HAP-1 (cell line): ENCODE measurements around the gene TH.

Experiments used
- DNase-seq, 2 experiments: peaks; one replicate each; pipeline ENCODE4 v3.0.0-alpha.2; 2016 to 2020; ENCODE audit warnings: low spot score in 2 of 2
- H3K27me3 ChIP-seq: fragments of 250-450 bp; sonication (Bioruptor Pico); 2 replicates; pipeline ENCODE4 v1.5.1; 2020; ENCODE audit warnings: low read depth, mild to moderate bottlenecking, moderate library complexity
- H3K36me3 ChIP-seq: fragments of 250-450 bp; sonication (Bioruptor Pico); replicated peaks from 2 replicates; pipeline ENCODE4 v1.5.1; 2020; ENCODE audit warnings: mild to moderate bottlenecking
- H3K4me1 ChIP-seq: fragments of 250-450 bp; sonication (Bioruptor Pico); 2 replicates; pipeline ENCODE4 v1.5.1; 2020; ENCODE audit warnings: mild to moderate bottlenecking
- H3K4me3 ChIP-seq: fragments of 250-450 bp; sonication (Bioruptor Pico); 2 replicates; pipeline ENCODE4 v1.5.1; 2020; ENCODE audit warnings: mild to moderate bottlenecking, moderate library complexity
- H3K9me3 ChIP-seq: fragments of 250-450 bp; sonication (Bioruptor Pico); 2 replicates; pipeline ENCODE4 v1.5.1; 2020; ENCODE audit warnings: mild to moderate bottlenecking, moderate library complexity
- in situ Hi-C: fragments of 300-500 bp; cut with MboI; formaldehyde crosslinking; loops from 3 replicates; pipeline ENCODE4 v1.14.3; 2020; ENCODE audit warnings: low sequenced_read_pairs, inconsistent platforms, mixed read lengths

TH gene

DNA sequence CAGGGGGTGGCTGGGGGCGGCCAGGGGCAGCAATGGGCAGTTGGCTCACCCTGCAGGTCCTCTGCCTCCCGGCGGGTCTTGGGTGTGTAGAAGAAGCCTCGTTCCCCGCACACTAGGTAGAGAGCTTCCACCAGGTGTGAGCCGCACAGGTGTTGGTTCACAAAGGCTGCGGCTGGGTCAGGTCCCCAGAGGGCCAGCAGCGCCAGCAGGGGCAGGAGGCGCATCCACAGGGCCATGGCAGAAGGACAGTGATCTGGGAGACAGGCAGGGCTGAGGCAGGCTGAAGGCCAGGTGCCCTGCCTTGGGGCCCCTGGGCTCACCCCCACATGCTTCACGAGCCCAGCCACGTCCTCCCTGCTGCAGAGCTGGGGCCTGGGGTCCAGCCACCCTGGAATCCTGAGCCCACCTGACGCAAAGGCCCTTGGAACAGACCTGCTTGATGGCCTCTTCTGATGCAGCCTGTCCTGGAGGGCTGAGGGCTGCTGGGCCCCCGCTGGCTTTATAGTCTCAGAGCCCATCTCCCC, 10.8 kb downstream of the TH start, which contains the start of gene INS:
TSS of gene INS (minus strand) at position 474 of the 524 bp plus-strand sequence. CDS start at position 236, 238 bp downstream.
- Histone ChIP-seq H3K9me3 (no peaks in the 10 kb centered on the region), H3K4me3 (no peak within 1 kb of the TSS), H3K36me3 (no peaks in the 10 kb centered on the region), H3K27me3 (no peaks in the 10 kb centered on the region), H3K4me1 (no peaks in the 10 kb centered on the region)
- in situ Hi-C loops: loop anchor here (25.0 kb wide), 1 partner anchor 298 kb away; the partner anchor contains the start of gene LSP1
- DNase-seq: no peak

GRCh38 chr11:2159536-2160413, 11.8 kb downstream of the TH start:
- Histone ChIP-seq H3K27me3 (no peaks in the 10 kb centered on the region), H3K9me3 (no peaks in the 10 kb centered on the region), H3K36me3 (no peaks in the 10 kb centered on the region), H3K4me3 (no peak overlapping the region), H3K4me1 (no peaks in the 10 kb centered on the region)
- in situ Hi-C loops: loop anchor here (10.0 to 25.0 kb wide), 2 partner anchors 297 to 505 kb away; partner anchors contain the start of gene LSP1
- DNase-seq: no peak

DNA sequence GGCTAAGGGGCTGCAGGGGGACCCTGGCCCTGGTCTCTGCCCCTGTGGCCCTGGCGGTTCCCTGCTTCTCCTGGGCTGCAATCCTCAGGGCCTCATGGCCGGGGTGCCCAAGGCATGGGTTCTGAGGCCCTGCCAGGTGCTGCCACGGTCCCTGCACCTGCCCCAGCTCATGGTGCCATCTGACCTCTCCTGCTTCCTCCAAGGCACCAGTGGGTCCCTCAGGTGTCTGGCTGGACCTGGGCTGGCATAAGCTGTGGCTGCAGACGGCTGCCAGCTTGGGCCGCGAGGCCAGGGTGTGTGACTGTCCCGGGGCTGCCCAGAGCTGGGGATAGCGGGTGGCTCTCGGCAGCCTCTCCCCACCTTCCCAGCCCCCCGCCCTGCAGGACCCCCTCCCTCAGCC, 12.6 kb downstream of the TH start:
- H3K36me3 ChIP-seq: no peaks in the 10 kb centered on the region
- no peak for DNase-seq
- H3K4me3 ChIP-seq: no peak overlapping the region
- H3K27me3 ChIP-seq: no peaks in the 10 kb centered on the region
- no peaks in the 10 kb centered on the region for H3K4me1 ChIP-seq
- in situ Hi-C loops: loop anchor here (10.0 to 25.0 kb wide), 2 partner anchors 297 to 504 kb away; partner anchors contain the start of gene LSP1
- no peaks in the 10 kb centered on the region for H3K9me3 ChIP-seq

- Histone ChIP-seq H3K36me3 (no peaks in the 10 kb centered on the region), H3K4me1 (no peaks in the 10 kb centered on the region), H3K4me3 (no peak overlapping the region), H3K27me3 (no peaks in the 10 kb centered on the region), H3K9me3 (no peaks in the 10 kb centered on the region)
- in situ Hi-C loops: loop anchor here (10.0 to 25.0 kb wide), 2 partner anchors 296 to 504 kb away; partner anchors contain the start of gene LSP1
- no peak for DNase-seq
Measured at GRCh38 chr11:2158296-2158737, 13.3 kb downstream of the TH start.

DNA sequence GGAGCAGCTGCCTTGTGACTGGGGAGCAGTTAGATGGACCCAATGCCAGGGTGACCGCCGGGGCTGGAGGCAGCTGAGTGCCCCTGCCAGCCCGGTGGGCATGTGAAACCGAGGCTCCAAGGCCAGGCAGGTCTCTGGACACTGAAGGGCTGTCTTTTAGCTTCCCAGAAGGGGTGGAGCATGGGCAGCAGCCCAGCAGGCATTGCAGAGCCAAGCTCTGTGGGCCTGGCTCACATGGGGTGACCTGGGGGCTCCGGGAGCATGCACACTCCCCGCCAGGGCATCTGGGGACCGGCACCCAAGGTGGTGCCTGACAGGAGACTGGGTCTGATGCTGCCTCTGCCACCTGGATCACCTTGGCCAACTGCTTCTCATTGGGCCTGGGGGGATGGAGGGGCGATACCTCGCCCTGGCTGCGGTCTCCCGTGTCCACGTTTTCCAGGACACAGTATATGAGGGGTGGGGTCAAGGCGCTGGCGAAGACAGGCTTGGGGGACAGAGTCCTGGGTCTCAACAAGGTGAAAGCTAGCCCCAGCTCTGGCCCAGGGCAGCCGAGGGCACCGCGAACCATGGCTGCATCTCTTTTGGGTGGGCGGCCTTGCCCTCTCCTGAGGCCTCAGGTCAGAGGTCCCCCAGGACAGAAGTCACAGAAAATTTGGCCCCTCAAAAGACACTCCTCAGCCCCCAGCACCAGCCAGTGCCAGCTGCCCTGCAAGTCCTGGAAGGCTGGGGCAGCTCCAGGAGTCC, 14.1 kb downstream of the TH start:
- no peaks in the 10 kb centered on the region for H3K27me3 ChIP-seq
- DNase-seq: no peak
- no peak overlapping the region for H3K4me3 ChIP-seq
- no peaks in the 10 kb centered on the region for H3K4me1 ChIP-seq
- H3K36me3 ChIP-seq: no peaks in the 10 kb centered on the region
- H3K9me3 ChIP-seq: no peaks in the 10 kb centered on the region
- in situ Hi-C loops: loop anchor here (10.0 to 25.0 kb wide), 2 partner anchors 295 to 503 kb away; partner anchors contain the start of gene LSP1

GRCh38 chr11:2156416-2157182, 15.0 kb downstream of the TH start:
- no peaks in the 10 kb centered on the region for H3K4me1 ChIP-seq
- H3K9me3 ChIP-seq: no peaks in the 10 kb centered on the region
- no peaks in the 10 kb centered on the region for H3K27me3 ChIP-seq
- no peaks in the 10 kb centered on the region for H3K36me3 ChIP-seq
- peak; percentile 35 to 85 for DNase-seq
- H3K4me3 ChIP-seq: no peak overlapping the region
- in situ Hi-C loops: loop anchor here (10.0 to 25.0 kb wide), 2 partner anchors 294 to 502 kb away; partner anchors contain the start of gene LSP1

DNA sequence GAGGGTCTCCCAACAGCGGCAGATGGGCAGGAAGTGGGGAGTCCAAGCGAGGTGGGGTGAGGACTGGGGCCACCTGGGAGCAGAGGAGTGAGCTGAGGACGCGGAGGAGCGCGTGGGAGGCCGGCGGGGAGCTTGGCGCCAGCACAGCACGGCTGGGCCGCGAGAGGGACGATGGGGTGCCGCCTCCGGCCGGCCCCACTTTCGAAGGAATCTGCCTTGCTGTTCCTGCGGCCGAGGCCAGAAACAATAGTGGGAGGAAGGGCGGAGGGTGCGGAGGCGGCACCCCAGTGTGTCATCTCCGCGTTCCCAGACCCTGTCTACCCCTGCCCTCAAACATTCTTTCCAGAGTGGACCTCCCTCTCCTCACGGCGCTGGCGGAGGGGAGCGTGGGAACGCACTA, 16.1 kb downstream of the TH start:
- H3K4me1 ChIP-seq: no peaks in the 10 kb centered on the region
- H3K27me3 ChIP-seq: peaks cover 3% of the 10 kb centered on the region; the same call in 1 of the 2 replicates
- no peaks in the 10 kb centered on the region for H3K9me3 ChIP-seq
- no peak for DNase-seq
- H3K36me3 ChIP-seq: no peaks in the 10 kb centered on the region
- H3K4me3 ChIP-seq: no peak overlapping the region
- in situ Hi-C loops: loop anchor here (10.0 to 25.0 kb wide), 2 partner anchors 293 to 501 kb away; partner anchors contain the start of gene LSP1

- H3K36me3 ChIP-seq: no peaks in the 10 kb centered on the region
- no peak overlapping the region for H3K4me3 ChIP-seq
- no peak for DNase-seq
- H3K9me3 ChIP-seq: no peaks in the 10 kb centered on the region
- H3K27me3 ChIP-seq: peaks cover 8% of the 10 kb centered on the region
- in situ Hi-C loops: loop anchor here (10.0 to 25.0 kb wide), 2 partner anchors 293 to 500 kb away; partner anchors contain the start of gene LSP1
- no peaks in the 10 kb centered on the region for H3K4me1 ChIP-seq
Measured at GRCh38 chr11:2154889-2155288, 16.7 kb downstream of the TH start.

DNA sequence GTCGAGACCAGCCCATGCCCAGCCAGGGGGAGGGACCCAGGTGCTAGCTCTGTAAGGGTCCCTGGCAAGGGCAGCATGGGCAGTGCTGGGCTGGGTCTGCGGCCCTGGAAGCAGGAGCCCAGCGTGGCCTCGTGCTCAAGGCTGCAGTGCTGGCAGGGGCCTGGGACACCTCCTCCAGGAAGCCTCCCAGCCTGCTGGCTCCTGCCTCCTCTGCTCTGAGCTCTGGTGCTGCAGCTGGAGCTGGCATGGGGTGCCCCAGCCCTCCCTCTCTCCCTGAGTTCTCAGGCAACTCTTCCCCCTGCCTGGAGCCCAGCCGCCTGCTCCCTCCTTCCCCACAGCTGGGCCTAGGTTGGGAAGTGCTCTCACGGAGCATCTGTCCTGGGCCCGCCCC, 17.4 kb downstream of the TH start:
- Histone ChIP-seq H3K9me3 (no peaks in the 10 kb centered on the region), H3K4me3 (no peak overlapping the region), H3K36me3 (no peaks in the 10 kb centered on the region), H3K4me1 (no peaks in the 10 kb centered on the region), H3K27me3 (peaks cover 15% of the 10 kb centered on the region)
- in situ Hi-C loops: loop anchor here (10.0 to 25.0 kb wide), 2 partner anchors 292 to 499 kb away; partner anchors contain the start of gene LSP1
- DNase-seq: no peak

GRCh38 chr11:2153581-2154194, 17.9 kb downstream of the TH start:
- Histone ChIP-seq H3K4me3 (no peak overlapping the region), H3K27me3 (peaks cover 20% of the 10 kb centered on the region), H3K4me1 (no peaks in the 10 kb centered on the region), H3K9me3 (no peaks in the 10 kb centered on the region), H3K36me3 (no peaks in the 10 kb centered on the region)
- in situ Hi-C loops: loop anchor here (10.0 to 25.0 kb wide), 2 partner anchors 291 to 499 kb away; partner anchors contain the start of gene LSP1
- DNase-seq: no peak

GRCh38 chr11:2151500-2152257, 19.9 kb downstream of the TH start:
- Histone ChIP-seq H3K4me1 (no peaks in the 10 kb centered on the region), H3K36me3 (no peaks in the 10 kb centered on the region), H3K27me3 (peaks cover 39% of the 10 kb centered on the region), H3K4me3 (no peak overlapping the region), H3K9me3 (no peaks in the 10 kb centered on the region)
- in situ Hi-C loops: loop anchor here (10.0 to 25.0 kb wide), 2 partner anchors 289 to 497 kb away; partner anchors contain the start of gene LSP1
- peak; percentile 61 to 86 for DNase-seq
